Measurements from ENCODE around the gene DEUP1. TPM values are rescaled to one million over a fixed set of nuclear protein-coding genes. Genes with fewer than 3 reads are reported as not detected.
"Not testable (repeated sequence)": the region's sequence is repeated elsewhere in the genome, so short reads cannot be mapped to it uniquely, and the experiment has no call there.

Gene DEUP1
- total and polyA plus RNA-seq, 2 donors (not counting 1 experiment from before 2014, with no cell fraction given) = not detected

DNA sequence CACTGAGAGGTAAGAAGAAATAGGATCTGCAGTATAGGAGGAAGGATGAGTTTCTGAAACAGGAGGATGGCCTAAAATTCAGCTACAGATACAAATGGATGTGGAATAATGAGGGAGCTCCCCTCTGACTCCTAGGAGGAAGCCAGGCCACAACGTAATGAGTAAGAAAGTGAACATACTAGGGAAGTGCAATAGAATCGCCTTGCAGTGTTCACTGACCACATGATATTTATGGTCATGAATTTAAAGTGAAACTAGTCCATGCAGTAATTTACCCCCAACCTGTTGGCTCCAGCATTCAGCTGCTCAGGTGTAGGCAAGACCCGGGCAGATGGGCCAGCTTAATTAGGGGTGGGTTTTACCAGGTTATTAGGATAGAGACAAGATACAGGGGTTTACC is 101.7 kb downstream of the DEUP1 start:
- ATAC-seq (ENCODE audit: low read depth) (no peak), DNase-seq (no peak)
- Mint-ChIP-seq H3K9me3 (ENCODE audit: insufficient read depth) (no peaks in the 10 kb centered on the region), H3K27me3 (no peaks in the 10 kb centered on the region), H3K4me3 (no peak overlapping the region), H3K27ac (no peak overlapping the region), H3K4me1 (no peaks in the 10 kb centered on the region)
- ChIA-PET CTCF (no interaction called here), POLR2A (no interaction called here)
- intact Hi-C loops (cut with micrococcal nuclease) = no loop called here
- Histone ChIP-seq H3K36me3 (replicated peaks in 1 of 2; ENCODE audit: control extremely low read depth in 1 of 2, control insufficient read depth in 1 of 2, extremely low read depth in 1 of 2, insufficient read depth in 2 of 2, low read length in 1 of 2) (no peaks in the 10 kb centered on the region), H3K79me2 (ENCODE audit: control insufficient read depth, insufficient read depth, low read length) (no peaks in the 10 kb centered on the region), H4K20me1 (ENCODE audit: control insufficient read depth, insufficient read depth, low read length, poor library complexity, severe bottlenecking) (no peaks in the 10 kb centered on the region), H3K9ac (ENCODE audit: low read length) (no peak overlapping the region), H3K27me3 (replicated peaks in 1 of 4; ENCODE audit: control extremely low read depth in 1 of 4, control insufficient read depth in 3 of 4, insufficient read depth in 4 of 4, low read length in 3 of 4) (no peaks in the 10 kb centered on the region), H3K9me3 (ENCODE audit: control extremely low read depth in 1 of 3, control insufficient read depth in 2 of 3, insufficient read depth in 1 of 3, low read length in 2 of 3) (no peaks in the 10 kb centered on the region), H3K4me1 (ENCODE audit: control insufficient read depth in 2 of 2, insufficient read depth in 2 of 2, low read length in 2 of 2) (no peaks in the 10 kb centered on the region), H3K4me2 (replicated peaks; ENCODE audit: low read depth, low read length, poor library complexity, severe bottlenecking) (no peak overlapping the region), H3K27ac (ENCODE audit: low read length in 2 of 2) (no peak overlapping the region), H2AFZ (ENCODE audit: insufficient read depth, low read depth, low read length, poor library complexity, severe bottlenecking) (no peak overlapping the region), H3K4me3 (ENCODE audit: control extremely low read depth in 1 of 5, extremely low read depth in 1 of 5, insufficient read depth in 1 of 5, low read depth in 2 of 5, low read length in 4 of 5) (no peak overlapping the region)
- TF ChIP-seq, protein P1, sequence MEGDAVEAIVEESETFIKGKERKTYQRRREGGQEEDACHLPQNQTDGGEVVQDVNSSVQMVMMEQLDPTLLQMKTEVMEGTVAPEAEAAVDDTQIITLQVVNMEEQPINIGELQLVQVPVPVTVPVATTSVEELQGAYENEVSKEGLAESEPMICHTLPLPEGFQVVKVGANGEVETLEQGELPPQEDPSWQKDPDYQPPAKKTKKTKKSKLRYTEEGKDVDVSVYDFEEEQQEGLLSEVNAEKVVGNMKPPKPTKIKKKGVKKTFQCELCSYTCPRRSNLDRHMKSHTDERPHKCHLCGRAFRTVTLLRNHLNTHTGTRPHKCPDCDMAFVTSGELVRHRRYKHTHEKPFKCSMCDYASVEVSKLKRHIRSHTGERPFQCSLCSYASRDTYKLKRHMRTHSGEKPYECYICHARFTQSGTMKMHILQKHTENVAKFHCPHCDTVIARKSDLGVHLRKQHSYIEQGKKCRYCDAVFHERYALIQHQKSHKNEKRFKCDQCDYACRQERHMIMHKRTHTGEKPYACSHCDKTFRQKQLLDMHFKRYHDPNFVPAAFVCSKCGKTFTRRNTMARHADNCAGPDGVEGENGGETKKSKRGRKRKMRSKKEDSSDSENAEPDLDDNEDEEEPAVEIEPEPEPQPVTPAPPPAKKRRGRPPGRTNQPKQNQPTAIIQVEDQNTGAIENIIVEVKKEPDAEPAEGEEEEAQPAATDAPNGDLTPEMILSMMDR (IDR thresholded peaks at IDR 0.05) = no peak
- TF ChIP-seq EZH2 (IDR thresholded peaks at IDR 0.05; ENCODE audit: borderline replicate concordance, insufficient read depth, low read depth, low read length, poor library complexity, severe bottlenecking) = no peak
- WGBS (ENCODE audit: insufficient coverage) = 75% methylated on average over 2 of the region's 3 CpGs

DNA sequence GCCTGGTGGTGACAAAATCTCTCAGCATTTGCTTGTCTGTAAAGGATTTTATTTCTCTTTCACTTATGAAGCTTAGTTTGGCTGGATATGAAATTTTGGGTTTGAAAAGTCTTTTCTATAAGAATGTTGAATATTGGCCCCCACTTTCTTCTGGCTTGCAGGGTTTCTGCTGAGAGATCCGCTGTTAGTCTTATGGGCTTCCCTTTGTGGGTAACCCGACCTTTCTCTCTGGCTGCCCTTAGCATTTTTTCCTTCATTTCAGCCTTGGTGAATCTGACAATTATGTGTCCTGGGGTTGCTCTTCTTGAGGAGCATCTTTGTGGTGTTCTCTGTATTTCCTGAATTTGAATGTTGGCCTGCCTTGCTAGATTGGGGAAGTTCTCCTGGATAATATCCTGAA is 112.7 kb downstream of the DEUP1 start:
- H3K79me2 ChIP-seq (ENCODE audit: control insufficient read depth, insufficient read depth, low read length); H3K27me3 Mint-ChIP-seq; H3K4me2 ChIP-seq (replicated peaks; ENCODE audit: low read depth, low read length, poor library complexity, severe bottlenecking); H3K27me3 ChIP-seq (replicated peaks in 1 of 4; ENCODE audit: control extremely low read depth in 1 of 4, control insufficient read depth in 3 of 4, insufficient read depth in 4 of 4, low read length in 3 of 4); H3K9me3 Mint-ChIP-seq (ENCODE audit: insufficient read depth); DNase-seq; H3K9me3 ChIP-seq (ENCODE audit: control extremely low read depth in 1 of 3, control insufficient read depth in 2 of 3, insufficient read depth in 1 of 3, low read length in 2 of 3); ATAC-seq (ENCODE audit: low read depth); H3K27ac Mint-ChIP-seq; H3K4me3 Mint-ChIP-seq; H3K27ac ChIP-seq (ENCODE audit: low read length in 2 of 2); H4K20me1 ChIP-seq (ENCODE audit: control insufficient read depth, insufficient read depth, low read length, poor library complexity, severe bottlenecking); H3K9ac ChIP-seq (ENCODE audit: low read length); H3K4me3 ChIP-seq (ENCODE audit: control extremely low read depth in 1 of 5, extremely low read depth in 1 of 5, insufficient read depth in 1 of 5, low read depth in 2 of 5, low read length in 4 of 5); H2AFZ ChIP-seq (ENCODE audit: insufficient read depth, low read depth, low read length, poor library complexity, severe bottlenecking); POLR2A ChIA-PET; H3K4me1 Mint-ChIP-seq; CTCF ChIA-PET; H3K36me3 ChIP-seq (replicated peaks in 1 of 2; ENCODE audit: control extremely low read depth in 1 of 2, control insufficient read depth in 1 of 2, extremely low read depth in 1 of 2, insufficient read depth in 2 of 2, low read length in 1 of 2); H3K4me1 ChIP-seq (ENCODE audit: control insufficient read depth in 2 of 2, insufficient read depth in 2 of 2, low read length in 2 of 2); intact Hi-C loops (cut with micrococcal nuclease): not testable (repeated sequence)
- WGBS (ENCODE audit: insufficient coverage) = 100% methylated on average over 1 of the region's 2 CpGs
